ENCODE measurements around the gene TFB1M.
"Not testable (repeated sequence)": the region's sequence is repeated elsewhere in the genome, so short reads cannot be mapped to it uniquely, and the experiment has no call there.

The TFB1M gene

GRCh38 chr6:155232848-155233247 lies 81.4 kb downstream of the TFB1M start:
- no peak for DNase-seq

GRCh38 chr6:155230975-155231374 lies 83.3 kb downstream of the TFB1M start:
- DNase-seq = not testable (repeated sequence)

DNA sequence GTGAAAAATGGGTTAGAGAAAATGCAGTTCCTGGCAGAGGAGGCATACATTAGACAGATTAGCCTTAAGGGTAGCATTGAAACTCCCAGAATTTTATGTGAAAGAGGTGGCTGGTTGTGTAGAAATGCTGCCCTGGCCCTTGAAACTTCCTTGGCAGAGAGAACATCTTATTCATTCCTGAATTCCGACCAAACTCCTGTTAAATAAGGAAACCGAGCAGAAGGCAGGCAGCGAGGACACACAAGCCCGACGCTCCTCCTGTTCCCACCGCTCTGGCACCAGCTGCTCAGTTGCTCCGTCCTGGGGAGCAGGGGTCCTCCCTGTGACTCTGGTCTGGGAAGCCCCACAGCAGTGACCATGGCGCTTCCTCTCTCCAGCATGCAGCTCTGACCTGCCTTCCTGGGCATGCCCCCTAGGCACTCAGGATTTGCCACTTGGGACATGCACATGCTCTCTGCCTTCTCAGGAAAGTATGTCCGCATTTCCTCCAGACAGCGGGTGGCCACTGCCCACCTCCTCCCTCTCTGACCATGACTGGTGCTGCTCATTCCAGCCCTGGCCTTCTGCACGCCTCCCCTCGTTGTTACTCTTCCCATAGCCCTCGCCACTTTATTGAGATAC lies 85.6 kb downstream of the TFB1M start:
- DNase-seq = no peak

DNA sequence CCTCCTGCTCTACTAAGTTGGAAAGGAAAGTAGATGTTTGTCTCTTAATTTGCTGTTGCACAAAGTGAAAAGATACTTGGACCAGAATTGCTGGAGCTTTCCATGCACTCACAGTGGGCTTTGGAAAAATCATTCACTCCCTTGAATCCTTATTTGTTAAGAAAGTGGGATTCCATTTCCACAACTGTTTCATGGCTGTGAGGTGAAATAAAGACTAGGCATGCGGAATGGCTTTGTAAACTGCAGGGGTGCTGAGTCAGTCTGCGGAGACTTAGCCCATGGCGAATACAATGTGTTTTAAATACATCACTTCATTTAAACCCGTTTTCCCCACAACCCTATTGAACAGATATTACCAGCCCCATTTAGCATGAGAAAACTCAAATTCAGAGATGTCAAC lies 87.2 kb downstream of the TFB1M start:
- DNase-seq = no peak

DNA sequence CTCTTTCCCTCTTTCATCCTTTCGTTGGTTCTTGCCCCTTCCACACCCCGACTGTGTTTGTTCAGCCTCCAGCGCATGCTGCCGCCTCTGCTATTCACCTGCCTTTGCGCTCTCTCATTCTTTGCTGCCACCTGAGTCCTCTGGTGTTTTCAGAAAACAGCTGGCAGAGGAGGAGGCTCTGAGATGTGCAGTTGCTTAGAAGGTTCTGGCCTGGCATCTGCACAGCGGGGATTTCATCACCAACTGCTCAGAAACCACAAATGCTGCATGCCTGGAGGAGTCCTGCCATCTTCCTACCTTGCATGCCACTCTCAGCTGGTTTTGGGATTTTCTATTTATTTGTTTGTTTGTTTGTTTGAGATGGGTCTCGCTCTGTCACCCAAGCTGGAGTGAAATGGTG lies 89.7 kb downstream of the TFB1M start:
- no peak for DNase-seq

- DNase-seq = peak; percentile 42
Observed at GRCh38 chr6:155223646-155224451, 90.4 kb downstream of the TFB1M start.

DNA sequence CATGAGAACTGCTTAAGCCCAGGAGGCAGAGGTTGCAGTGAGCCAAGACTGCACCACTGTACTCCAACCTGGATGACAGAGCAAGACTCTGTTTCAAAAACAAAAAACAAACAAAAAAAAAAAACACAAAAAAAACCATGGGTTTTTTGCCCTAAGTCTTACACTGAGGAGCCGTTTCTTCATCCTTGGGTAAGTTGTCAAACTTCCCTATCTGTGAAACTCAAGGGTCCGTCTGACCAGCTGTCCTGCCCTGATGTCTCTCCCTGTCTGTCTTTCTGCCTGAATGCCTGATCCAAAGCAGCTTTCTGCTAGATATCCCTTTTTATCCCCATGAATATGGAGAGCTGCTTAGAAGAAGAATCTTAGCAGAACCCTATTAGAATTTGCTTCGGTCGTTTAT lies 91.8 kb downstream of the TFB1M start:
- DNase-seq = no peak

GRCh38 chr6:155221086-155221485 lies 93.2 kb downstream of the TFB1M start:
- DNase-seq = no peak

DNA sequence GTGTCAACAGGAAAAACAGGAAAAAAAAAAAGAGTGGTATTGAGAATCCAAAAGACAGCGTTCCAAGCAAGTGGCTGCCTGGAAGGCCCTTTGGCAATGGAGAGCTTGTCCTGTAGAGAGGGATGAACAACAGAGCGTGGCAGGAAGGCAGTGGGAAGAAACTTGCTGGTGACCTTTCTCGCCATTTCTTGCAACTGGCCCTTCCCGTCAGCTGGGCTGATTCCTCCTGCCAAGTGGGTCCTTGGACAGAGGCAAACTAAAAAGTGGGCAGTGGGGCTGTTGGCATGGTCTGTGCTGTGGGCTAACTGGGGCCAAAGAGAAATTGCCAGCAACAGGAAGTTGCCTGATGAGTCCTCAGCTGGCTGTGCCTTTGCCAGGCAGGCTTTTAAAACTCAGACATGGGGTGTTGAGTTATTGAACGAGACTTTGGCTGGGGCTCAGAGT lies 94.4 kb downstream of the TFB1M start:
- DNase-seq = no peak

GRCh38 chr6:155219299-155219698 lies 95.0 kb downstream of the TFB1M start:
- DNase-seq = no peak

DNA sequence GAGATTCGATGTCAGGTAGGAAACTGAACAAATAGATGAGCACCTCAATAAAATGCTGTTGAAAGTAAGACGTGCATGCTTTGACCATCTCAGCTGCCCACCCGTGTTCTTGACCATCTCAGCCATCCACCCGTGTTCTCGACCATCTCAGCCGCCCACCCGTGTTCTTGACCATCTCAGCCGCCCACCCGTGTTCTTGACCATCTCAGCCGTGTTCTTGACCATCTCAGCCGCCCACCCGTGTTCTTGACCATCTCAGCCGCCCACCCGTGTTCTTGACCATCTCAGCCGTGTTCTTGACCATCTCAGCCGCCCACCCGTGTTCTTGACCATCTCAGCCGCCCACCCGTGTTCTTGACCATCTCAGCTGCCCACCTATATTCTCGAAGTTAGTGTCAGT lies 95.6 kb downstream of the TFB1M start:
- DNase-seq = not testable (repeated sequence)

GRCh38 chr6:155216312-155217046 lies 97.8 kb downstream of the TFB1M start:
- no peak for DNase-seq

- no peak for DNase-seq
Observed at GRCh38 chr6:155215906-155216305, 98.4 kb downstream of the TFB1M start.

DNA sequence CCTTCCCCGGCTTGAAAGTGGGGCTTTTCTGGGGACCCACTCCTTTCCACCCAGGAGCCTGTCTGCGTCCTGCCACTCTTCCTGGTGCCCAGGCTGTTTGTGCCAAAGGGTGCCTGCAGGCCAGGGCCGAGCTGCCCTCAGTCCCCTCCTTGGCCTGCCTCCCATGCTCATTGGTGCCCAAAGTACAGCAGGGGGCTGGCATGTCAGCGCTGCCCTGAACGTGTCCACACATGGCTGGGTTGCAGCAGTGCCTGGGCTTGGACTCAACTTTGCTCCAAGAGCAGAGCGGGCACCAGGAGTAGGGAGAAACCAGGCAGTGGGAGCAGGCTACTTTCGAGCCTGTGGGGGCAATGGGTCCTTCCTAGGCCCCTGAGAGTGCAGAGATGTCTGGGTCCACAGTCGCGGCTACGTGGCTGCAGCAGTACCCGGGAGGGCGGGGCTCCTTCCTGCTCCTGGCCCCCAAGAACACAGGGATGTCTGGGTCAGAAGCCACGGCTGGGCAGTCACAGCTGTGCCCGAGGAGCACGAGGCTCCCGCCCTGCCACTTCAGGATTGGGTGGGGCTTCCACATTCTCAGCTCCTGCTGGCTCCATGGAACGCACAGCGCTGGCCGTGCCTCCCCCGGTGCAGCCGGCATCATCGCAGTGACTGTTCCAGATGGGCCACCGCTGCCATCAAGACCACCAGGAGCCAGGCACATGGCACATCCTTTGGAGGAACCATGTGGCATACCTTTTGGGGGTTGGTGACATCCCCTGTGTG lies 100.5 kb downstream of the TFB1M start:
- DNase-seq = no peak

DNA sequence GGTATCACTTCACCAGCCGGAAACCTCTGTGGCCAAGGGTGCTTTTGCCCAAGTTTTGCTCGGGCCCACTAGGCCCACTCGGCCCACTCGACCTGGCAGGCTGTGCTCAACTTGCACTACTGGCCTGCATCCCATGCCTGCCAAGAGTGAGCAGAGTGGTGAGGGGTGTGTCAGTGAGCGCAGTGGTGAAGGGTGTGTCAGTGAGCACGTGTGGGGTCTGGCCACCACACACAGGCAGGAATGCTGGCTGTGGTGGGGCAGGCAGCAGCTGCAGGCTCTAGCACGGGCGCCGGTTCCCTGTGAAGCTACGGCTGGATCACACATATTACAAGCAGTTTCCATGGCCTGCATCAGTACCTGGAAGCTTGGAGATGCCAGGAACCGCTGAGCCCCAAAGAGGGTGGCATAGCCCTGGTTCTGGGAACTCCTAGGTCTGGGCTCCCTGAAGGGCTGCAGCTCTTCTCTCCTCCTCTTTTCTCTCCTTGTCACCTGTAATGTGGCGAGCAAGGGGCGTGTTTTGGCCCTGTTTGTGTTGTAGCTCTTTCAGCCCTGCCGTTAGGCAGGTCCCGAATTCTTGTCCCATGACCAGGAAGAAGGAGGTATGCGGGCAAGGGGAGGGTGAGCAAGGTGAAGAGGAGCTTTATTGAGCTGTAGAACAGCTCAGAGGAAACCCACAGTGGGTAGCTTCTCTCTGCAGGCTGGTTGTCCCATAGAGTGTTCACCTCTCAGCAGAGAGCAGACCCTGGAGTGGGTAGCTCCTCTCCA lies 101.5 kb downstream of the TFB1M start:
- DNase-seq = no peak

DNA sequence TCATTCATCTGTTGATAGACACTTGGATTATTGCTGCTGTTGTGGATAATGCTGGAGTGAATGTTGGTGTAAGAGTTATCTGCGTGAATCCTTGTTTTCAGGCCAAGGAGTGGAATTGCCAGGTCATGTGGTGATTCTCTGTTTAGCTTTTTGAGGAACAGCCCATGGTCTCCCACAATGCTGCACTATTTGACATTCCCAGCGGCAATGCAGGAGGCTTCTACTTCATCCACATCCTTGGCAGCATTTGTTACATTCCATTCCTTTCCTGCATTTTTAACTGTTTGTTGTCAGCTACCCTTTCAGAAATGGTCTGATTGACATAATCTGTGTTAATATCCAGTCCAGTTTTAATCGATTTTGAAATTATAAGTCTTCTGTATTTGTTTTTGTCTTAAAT lies 102.2 kb downstream of the TFB1M start:
- DNase-seq = no peak

- no peak for DNase-seq
Observed at GRCh38 chr6:155207223-155207622, 107.1 kb downstream of the TFB1M start.

Data from stimulated activated CD4-positive, alpha-beta T cell treated with anti-CD3 and anti-CD28 coated beads, Interleukin-12 subunit alpha, Interleukin-12 subunit beta, amount 100 ng/mL, for 4 hours (primary cell).